ENCODE results near the gene FOXC1. TPM values are rescaled to one million over a fixed set of nuclear protein-coding genes. Genes with fewer than 3 reads are reported as not detected.

FOXC1 gene
- polyA plus RNA-seq, 1 donor from 2014 or later: 0.09 TPM

DNA sequence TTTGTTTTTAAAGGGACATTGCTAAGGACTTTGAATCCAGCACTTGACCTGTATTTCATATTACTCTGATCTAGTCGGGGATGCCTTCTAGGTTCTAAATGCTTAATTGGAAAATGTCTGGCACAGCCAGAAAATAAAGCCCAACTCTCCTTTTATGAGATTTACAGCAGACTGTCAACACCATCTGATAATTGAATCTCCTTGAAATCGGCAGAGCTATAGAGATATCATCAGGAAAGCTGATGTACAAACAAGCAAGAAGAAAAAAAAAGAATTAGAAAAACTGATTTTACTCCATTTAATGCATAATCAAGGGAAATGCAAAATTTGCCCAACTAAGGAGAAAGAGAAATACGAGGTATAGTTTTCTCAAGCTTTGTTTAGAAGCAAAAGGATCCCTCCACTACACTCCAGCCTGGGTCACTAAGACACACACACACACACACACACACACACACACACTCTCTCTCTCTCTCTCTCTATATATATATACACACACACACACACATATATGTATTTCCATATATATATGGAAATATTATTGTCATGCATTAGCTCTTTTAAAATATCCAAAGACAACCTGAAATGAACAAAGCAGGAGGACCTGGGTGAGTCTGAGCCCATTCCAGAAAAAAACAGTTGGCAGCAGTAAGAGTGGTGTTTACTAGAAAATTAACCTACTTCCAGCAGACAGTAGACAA is 9.5 kb upstream of the FOXC1 start:
- no peak overlapping the region for H3K9ac ChIP-seq (ENCODE audit: low read length)
- no peaks in the 10 kb centered on the region for H3K36me3 ChIP-seq (ENCODE audit: insufficient read depth, low read length)
- no peak overlapping the region for H2AFZ ChIP-seq (ENCODE audit: low read depth, low read length)
- no peak overlapping the region for H3K4me2 ChIP-seq (ENCODE audit: low read length)
- no peaks in the 10 kb centered on the region for H3K9me3 ChIP-seq (ENCODE audit: low read length)
- H3K27me3 ChIP-seq (ENCODE audit: insufficient read depth, low read depth, low read length): peaks cover 34% of the 10 kb centered on the region
- no peaks in the 10 kb centered on the region for H3F3A ChIP-seq (ENCODE audit: insufficient read depth, low read length, poor library complexity, severe bottlenecking)
- H4K20me1 ChIP-seq (ENCODE audit: insufficient read depth): no peaks in the 10 kb centered on the region
- H3K9me2 ChIP-seq (ENCODE audit: insufficient read depth, low read length): no peaks in the 10 kb centered on the region
- no peak overlapping the region for H3K27ac ChIP-seq (ENCODE audit: low read length)
- H3K79me2 ChIP-seq (replicated peaks; ENCODE audit: insufficient read depth, low read length): no peaks in the 10 kb centered on the region
- H3K4me3 ChIP-seq (ENCODE audit: low read length): no peak overlapping the region
- no peak for TF ChIP-seq MXI1 (conservative IDR thresholded peaks at IDR 0.05; ENCODE audit: poor library complexity, severe bottlenecking)
- TF ChIP-seq, protein P1, sequence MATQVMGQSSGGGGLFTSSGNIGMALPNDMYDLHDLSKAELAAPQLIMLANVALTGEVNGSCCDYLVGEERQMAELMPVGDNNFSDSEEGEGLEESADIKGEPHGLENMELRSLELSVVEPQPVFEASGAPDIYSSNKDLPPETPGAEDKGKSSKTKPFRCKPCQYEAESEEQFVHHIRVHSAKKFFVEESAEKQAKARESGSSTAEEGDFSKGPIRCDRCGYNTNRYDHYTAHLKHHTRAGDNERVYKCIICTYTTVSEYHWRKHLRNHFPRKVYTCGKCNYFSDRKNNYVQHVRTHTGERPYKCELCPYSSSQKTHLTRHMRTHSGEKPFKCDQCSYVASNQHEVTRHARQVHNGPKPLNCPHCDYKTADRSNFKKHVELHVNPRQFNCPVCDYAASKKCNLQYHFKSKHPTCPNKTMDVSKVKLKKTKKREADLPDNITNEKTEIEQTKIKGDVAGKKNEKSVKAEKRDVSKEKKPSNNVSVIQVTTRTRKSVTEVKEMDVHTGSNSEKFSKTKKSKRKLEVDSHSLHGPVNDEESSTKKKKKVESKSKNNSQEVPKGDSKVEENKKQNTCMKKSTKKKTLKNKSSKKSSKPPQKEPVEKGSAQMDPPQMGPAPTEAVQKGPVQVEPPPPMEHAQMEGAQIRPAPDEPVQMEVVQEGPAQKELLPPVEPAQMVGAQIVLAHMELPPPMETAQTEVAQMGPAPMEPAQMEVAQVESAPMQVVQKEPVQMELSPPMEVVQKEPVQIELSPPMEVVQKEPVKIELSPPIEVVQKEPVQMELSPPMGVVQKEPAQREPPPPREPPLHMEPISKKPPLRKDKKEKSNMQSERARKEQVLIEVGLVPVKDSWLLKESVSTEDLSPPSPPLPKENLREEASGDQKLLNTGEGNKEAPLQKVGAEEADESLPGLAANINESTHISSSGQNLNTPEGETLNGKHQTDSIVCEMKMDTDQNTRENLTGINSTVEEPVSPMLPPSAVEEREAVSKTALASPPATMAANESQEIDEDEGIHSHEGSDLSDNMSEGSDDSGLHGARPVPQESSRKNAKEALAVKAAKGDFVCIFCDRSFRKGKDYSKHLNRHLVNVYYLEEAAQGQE (IDR thresholded peaks at IDR 0.05; ENCODE audit: borderline replicate concordance): no peak
- no peak for TF ChIP-seq SMC3 (conservative IDR thresholded peaks at IDR 0.05; ENCODE audit: poor library complexity)
- TF ChIP-seq, protein P2, sequence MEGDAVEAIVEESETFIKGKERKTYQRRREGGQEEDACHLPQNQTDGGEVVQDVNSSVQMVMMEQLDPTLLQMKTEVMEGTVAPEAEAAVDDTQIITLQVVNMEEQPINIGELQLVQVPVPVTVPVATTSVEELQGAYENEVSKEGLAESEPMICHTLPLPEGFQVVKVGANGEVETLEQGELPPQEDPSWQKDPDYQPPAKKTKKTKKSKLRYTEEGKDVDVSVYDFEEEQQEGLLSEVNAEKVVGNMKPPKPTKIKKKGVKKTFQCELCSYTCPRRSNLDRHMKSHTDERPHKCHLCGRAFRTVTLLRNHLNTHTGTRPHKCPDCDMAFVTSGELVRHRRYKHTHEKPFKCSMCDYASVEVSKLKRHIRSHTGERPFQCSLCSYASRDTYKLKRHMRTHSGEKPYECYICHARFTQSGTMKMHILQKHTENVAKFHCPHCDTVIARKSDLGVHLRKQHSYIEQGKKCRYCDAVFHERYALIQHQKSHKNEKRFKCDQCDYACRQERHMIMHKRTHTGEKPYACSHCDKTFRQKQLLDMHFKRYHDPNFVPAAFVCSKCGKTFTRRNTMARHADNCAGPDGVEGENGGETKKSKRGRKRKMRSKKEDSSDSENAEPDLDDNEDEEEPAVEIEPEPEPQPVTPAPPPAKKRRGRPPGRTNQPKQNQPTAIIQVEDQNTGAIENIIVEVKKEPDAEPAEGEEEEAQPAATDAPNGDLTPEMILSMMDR (IDR thresholded peaks at IDR 0.05; ENCODE audit: poor library complexity, severe bottlenecking): no peak
- no peak for TF ChIP-seq TAF1 (IDR thresholded peaks at IDR 0.05; ENCODE audit: low read depth)
- TF ChIP-seq RAD21 (conservative IDR thresholded peaks at IDR 0.05): no peak
- TF ChIP-seq EP300 (conservative IDR thresholded peaks at IDR 0.05; ENCODE audit: poor library complexity, severe bottlenecking): no peak
- no peak for TF ChIP-seq POLR2AphosphoS5 (IDR thresholded peaks at IDR 0.05)
- no peak for TF ChIP-seq EZH2 (IDR thresholded peaks at IDR 0.05; ENCODE audit: borderline replicate concordance, insufficient read depth, low read length, poor library complexity, severe bottlenecking)

DNA sequence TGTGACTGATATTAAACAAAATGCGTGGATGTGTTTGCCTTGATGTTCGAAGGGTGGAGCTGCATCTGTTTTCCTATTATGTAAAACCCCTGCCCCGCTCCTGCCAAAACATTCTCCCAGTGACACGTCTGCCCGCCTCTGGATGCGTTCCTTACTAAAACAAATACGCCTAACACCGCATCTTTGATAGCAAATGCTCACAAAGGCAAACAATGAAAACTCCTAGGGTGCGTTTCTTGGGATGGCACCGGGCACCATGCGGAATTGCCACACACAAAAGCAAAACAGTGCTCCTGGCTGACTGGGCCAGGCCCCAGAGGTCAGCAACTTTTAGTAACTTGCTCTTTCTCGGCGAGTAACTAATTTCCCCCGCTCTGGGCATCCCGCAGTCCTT is 9.0 kb upstream of the FOXC1 start:
- no peak overlapping the region for H3K9ac ChIP-seq (ENCODE audit: low read length)
- peaks cover 40% of the 10 kb centered on the region for H3K27me3 ChIP-seq (ENCODE audit: insufficient read depth, low read depth, low read length)
- H3K36me3 ChIP-seq (ENCODE audit: insufficient read depth, low read length): no peaks in the 10 kb centered on the region
- H3K4me3 ChIP-seq (ENCODE audit: low read length): no peak overlapping the region
- H4K20me1 ChIP-seq (ENCODE audit: insufficient read depth): no peaks in the 10 kb centered on the region
- TF ChIP-seq POLR2AphosphoS5 (IDR thresholded peaks at IDR 0.05) (no peak), MXI1 (conservative IDR thresholded peaks at IDR 0.05; ENCODE audit: poor library complexity, severe bottlenecking) (no peak), SMC3 (conservative IDR thresholded peaks at IDR 0.05; ENCODE audit: poor library complexity) (no peak), RAD21 (conservative IDR thresholded peaks at IDR 0.05) (no peak), EZH2 (IDR thresholded peaks at IDR 0.05; ENCODE audit: borderline replicate concordance, insufficient read depth, low read length, poor library complexity, severe bottlenecking) (no peak), TAF1 (IDR thresholded peaks at IDR 0.05; ENCODE audit: low read depth) (no peak), EP300 (conservative IDR thresholded peaks at IDR 0.05; ENCODE audit: poor library complexity, severe bottlenecking) (no peak)
- TF ChIP-seq, protein P1 (IDR thresholded peaks at IDR 0.05; ENCODE audit: borderline replicate concordance): no peak
- TF ChIP-seq, protein P2 (IDR thresholded peaks at IDR 0.05; ENCODE audit: poor library complexity, severe bottlenecking): no peak
- no peak overlapping the region for H2AFZ ChIP-seq (ENCODE audit: low read depth, low read length)
- H3K9me3 ChIP-seq (ENCODE audit: low read length): no peaks in the 10 kb centered on the region
- H3K79me2 ChIP-seq (replicated peaks; ENCODE audit: insufficient read depth, low read length): no peaks in the 10 kb centered on the region
- no peak overlapping the region for H3K4me2 ChIP-seq (ENCODE audit: low read length)
- H3K27ac ChIP-seq (ENCODE audit: low read length): no peak overlapping the region
- no peaks in the 10 kb centered on the region for H3K9me2 ChIP-seq (ENCODE audit: insufficient read depth, low read length)
- H3F3A ChIP-seq (ENCODE audit: insufficient read depth, low read length, poor library complexity, severe bottlenecking): no peaks in the 10 kb centered on the region

Data from neural cell (in vitro differentiated cells).